ENCODE data around the gene CALU.

Gene CALU

GRCh38 chr7:128708235-128708634 lies 30.9 kb upstream of the CALU start:
- no peak for DNase-seq
- TF ChIP-seq GATA1 (IDR thresholded peaks at IDR 0.05; ENCODE audit: low read depth, low read length): no peak
- no peak for TF ChIP-seq POLR2A (IDR thresholded peaks at IDR 0.05; ENCODE audit: low read length)

DNA sequence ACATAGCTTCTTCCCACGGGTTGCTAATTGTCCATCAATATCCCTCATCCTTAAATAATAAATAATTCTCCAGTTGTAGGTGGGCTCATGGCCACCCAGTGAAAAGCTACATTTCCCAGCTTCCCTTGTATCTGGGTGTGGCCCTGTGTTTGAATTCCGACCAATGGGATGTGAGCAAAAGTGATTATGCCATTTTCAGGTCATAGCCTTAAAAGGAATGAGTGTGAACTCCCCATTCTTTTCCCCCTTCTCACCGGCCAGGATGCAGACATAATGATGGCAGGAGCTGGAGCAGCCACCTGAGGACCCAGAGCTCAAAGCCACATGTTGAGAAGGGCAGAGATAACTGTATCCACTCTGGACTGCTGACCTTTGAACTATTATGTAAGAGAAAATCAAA lies 30.3 kb upstream of the CALU start:
- TF ChIP-seq GATA1 (IDR thresholded peaks at IDR 0.05; ENCODE audit: low read depth, low read length) (no peak), POLR2A (IDR thresholded peaks at IDR 0.05; ENCODE audit: low read length) (no peak)
- DNase-seq: no peak

- TF ChIP-seq GATA1 (IDR thresholded peaks at IDR 0.05; ENCODE audit: low read depth, low read length) (no peak), POLR2A (IDR thresholded peaks at IDR 0.05; ENCODE audit: low read length) (no peak)
- DNase-seq: no peak
These were observed 28.7 kb upstream of the CALU start for GRCh38 chr7:128710481-128710880.

DNA sequence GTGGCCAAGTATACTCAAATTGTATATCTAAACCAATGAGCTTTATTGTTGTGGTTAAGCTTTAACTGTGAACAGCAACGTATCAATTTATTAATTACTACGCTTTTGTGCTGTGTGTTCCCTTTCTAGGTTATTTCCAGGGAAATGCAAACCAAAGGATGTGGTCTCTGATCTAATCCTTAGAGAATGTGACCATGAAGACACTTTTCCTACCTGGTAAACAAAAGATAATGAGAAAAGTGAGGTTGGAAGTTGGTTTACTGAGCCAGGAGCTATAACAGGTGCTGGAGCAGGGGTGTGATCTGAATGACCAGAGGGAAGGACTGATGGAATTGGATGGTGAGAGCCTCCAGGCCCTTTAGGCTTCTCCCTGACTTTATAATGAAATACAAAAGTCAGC lies 25.4 kb upstream of the CALU start:
- no peak for DNase-seq
- TF ChIP-seq GATA1 (IDR thresholded peaks at IDR 0.05; ENCODE audit: low read depth, low read length) (no peak), POLR2A (IDR thresholded peaks at IDR 0.05; ENCODE audit: low read length) (no peak)

DNA sequence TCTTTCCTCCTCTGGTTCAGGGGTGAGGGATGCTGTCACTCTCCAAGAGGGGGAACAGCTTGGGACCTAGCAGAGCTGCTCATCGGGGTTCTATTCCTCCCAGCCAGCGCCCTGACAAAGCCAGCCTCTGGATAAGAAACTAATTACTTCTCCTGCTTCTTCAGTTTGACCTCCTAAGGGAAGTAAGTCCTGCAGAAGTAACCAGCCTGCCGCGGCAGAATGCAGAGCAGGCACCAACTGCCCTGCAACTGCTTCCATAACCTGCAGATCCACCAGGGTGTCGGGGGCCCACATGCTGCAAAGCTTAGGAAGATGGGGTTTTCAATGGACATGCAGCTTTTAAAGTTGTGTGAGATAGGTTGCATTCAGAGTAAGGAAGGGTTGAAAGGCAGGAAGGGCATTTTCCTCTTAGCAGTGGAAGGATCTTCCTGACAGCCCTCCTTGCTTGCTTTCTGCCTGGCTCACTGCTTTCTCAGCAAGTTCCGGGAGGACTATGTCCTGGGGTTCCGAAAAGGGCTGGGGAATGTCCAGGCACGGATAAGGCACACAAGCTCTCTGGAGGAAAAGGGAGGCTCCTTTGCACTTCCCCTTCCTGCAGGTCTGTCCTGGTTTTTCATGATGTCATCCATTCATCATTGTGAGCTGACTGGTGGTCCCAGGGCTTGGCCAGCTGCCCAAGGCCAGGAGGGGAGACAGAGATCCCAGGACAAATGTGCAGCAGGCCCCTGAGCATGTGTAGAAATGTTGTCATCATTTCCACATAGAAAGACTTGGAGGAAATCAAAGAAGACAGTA lies 24.3 kb upstream of the CALU start:
- TF ChIP-seq POLR2A (IDR thresholded peaks at IDR 0.05; ENCODE audit: low read length) (no peak), GATA1 (IDR thresholded peaks at IDR 0.05; ENCODE audit: low read depth, low read length) (no peak)
- no peak for DNase-seq

DNA sequence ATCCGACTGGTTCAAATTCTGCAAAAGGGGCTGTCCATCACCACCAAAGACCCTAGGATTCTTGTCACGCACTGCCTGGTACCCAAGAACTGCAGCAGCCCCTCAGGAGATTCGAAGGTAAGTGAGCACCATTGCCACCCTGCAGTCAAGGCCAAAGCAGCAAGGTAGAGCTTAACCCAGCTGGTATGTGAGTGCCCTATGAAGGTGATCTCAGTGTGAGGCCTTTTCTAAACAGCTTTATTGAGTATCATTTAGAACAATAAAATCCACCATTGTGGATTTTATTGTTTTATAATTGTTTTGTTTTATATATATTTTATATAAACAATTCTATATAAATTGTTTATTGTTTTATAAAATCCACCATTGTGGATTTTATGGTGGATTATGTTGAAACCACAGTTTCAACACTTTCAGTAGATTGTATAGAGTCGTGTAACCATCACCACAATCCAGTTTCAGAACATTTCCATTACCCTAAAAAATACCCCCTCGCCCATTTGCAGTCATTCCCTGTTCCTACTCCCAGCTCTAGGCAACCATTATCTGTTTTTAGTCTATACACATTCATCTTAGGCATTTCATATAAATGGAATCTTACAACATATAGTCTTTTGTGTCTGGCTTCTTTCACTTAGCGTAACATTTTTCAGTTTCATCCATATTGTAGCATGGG lies 20.1 kb upstream of the CALU start:
- no peak for TF ChIP-seq POLR2A (IDR thresholded peaks at IDR 0.05; ENCODE audit: low read length)
- no peak for TF ChIP-seq GATA1 (IDR thresholded peaks at IDR 0.05; ENCODE audit: low read depth, low read length)
- no peak for DNase-seq

GRCh38 chr7:128721376-128721775 lies 17.8 kb upstream of the CALU start:
- DNase-seq: no peak
- TF ChIP-seq POLR2A (IDR thresholded peaks at IDR 0.05; ENCODE audit: low read length) (no peak), GATA1 (IDR thresholded peaks at IDR 0.05; ENCODE audit: low read depth, low read length) (no peak)

- no peak for DNase-seq
- TF ChIP-seq POLR2A (IDR thresholded peaks at IDR 0.05; ENCODE audit: low read length) (no peak), GATA1 (IDR thresholded peaks at IDR 0.05; ENCODE audit: low read depth, low read length) (no peak)
These were observed 14.4 kb upstream of the CALU start for GRCh38 chr7:128724743-128725142.

DNA sequence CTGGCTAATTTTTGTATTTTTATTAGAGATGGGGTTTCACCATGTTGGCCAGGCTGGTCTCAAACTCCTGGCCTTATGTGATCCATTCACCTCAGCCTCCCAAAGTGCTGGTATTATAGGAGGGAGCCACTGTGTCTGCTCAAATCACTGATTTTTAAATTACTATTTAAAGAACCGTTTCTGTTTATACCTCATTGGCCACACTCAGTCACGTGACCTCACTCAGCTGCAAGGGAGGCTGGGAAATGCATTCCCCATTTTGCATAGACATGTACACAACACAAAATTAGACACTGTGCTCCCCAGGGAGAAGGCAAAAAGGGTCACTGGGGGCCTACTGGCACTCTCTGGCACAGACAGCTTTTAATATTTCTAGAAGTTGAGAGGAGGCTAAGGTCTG lies 13.6 kb upstream of the CALU start:
- TF ChIP-seq GATA1 (IDR thresholded peaks at IDR 0.05; ENCODE audit: low read depth, low read length) (no peak), POLR2A (IDR thresholded peaks at IDR 0.05; ENCODE audit: low read length) (no peak)
- no peak for DNase-seq

DNA sequence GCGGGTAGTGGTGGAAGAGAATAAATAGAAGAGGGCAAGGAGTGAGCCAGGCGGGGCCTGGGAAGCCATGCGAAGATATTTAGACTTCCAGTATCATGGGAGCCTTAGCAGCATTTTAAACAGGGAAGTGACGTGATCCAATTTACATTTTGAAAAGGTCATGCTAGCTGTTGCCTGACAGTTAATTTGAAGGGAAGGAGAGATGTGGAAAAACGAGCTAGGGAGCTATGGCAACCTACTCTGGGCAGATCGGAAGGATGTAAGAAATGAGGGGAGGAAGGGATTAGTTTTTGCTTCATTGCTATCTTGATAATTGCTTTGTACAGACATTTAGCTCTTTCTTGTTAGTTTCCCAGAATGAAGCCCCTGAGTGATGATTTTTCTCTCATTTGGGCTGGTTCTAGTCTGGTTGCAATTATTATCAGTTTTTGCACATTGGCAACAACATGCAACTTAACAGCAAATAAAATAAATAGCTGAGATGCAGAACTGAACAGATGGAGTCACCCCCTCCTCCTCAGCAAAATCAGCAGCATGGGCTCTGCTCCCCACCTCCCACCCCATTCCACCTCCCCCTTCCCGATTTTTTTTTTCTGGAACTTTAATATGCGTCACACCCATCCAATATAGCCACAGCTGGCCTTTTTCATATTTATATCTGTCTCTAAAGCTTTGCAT lies 13.0 kb upstream of the CALU start:
- TF ChIP-seq GATA1 (IDR thresholded peaks at IDR 0.05; ENCODE audit: low read depth, low read length): no peak
- TF ChIP-seq POLR2A (IDR thresholded peaks at IDR 0.05; ENCODE audit: low read length): no peak
- DNase-seq: no peak

GRCh38 chr7:128726737-128727072 lies 12.5 kb upstream of the CALU start:
- TF ChIP-seq GATA1 (IDR thresholded peaks at IDR 0.05; ENCODE audit: low read depth, low read length) (no peak), POLR2A (IDR thresholded peaks at IDR 0.05; ENCODE audit: low read length) (no peak)
- no peak for DNase-seq

GRCh38 chr7:128727239-128727638 lies 11.9 kb upstream of the CALU start:
- no peak for TF ChIP-seq POLR2A (IDR thresholded peaks at IDR 0.05; ENCODE audit: low read length)
- TF ChIP-seq GATA1 (IDR thresholded peaks at IDR 0.05; ENCODE audit: low read depth, low read length): no peak
- DNase-seq: no peak

GRCh38 chr7:128728598-128728997 lies 10.6 kb upstream of the CALU start:
- no peak for DNase-seq
- TF ChIP-seq POLR2A (IDR thresholded peaks at IDR 0.05; ENCODE audit: low read length): no peak
- no peak for TF ChIP-seq GATA1 (IDR thresholded peaks at IDR 0.05; ENCODE audit: low read depth, low read length)

- no peak for DNase-seq
- TF ChIP-seq POLR2A (IDR thresholded peaks at IDR 0.05; ENCODE audit: low read length): no peak
- TF ChIP-seq GATA1 (IDR thresholded peaks at IDR 0.05; ENCODE audit: low read depth, low read length): no peak
These were observed 9.7 kb upstream of the CALU start for GRCh38 chr7:128729494-128729893.

Measured in erythroblast (primary cell).